Gastrocnemius medialis (tissue), 4 donors: ENCODE measurements around the gene MMEL1.
"Not testable (repeated sequence)": the region's sequence is repeated elsewhere in the genome, so short reads cannot be mapped to it uniquely, and the experiment has no call there.

ENCODE experiments used
- CTCF ChIP-seq, 5 experiments: fragments of 450-650 bp in 3 of 5; fragments of 200-600 bp in 2 of 5; sonication (generic) in 2 of 5; IDR thresholded peaks in 4 of 5; conservative IDR thresholded peaks in 1 of 5; 1 replicate in 4 of 5; 2 replicates in 1 of 5; pipeline ENCODE4 v1.5.1; 2016 to 2019; ENCODE audit warnings: antibody characterized with exemption in 5 of 5, mild to moderate bottlenecking in 3 of 5, moderate library complexity in 3 of 5
- POLR2A ChIP-seq, 2 donors: fragments of 450-650 bp; IDR thresholded peaks; one replicate each; pipeline ENCODE4 v1.6.1; 2017; ENCODE audit warnings: antibody characterized with exemption in 2 of 2, mild to moderate bottlenecking in 2 of 2, moderate library complexity in 2 of 2

GRCh38 chr1:2625748-2626147 lies 7.1 kb downstream of the MMEL1 start:
- not testable (repeated sequence) for TF ChIP-seq CTCF (IDR thresholded peaks at IDR 0.05 in 4 of 5, conservative IDR thresholded peaks at IDR 0.05 in 1 of 5); POLR2A (IDR thresholded peaks at IDR 0.05)
